Natural killer cell (primary cell): ENCODE data around the gene FNDC7. TPM values are rescaled to one million over a fixed set of nuclear protein-coding genes. Genes with fewer than 3 reads are reported as not detected.

Source experiments
- ATAC-seq, 3 donors: fragments of 150-1000 bp in 2 of 3; fragments of 200-7000 bp in 1 of 3; cut with Tn5 transposase; 1 replicate in 1 of 3; 2 replicates in 2 of 3; pipeline ENCODE4 v1.10.0; 2021; ENCODE audit warnings: mild to moderate bottlenecking in 2 of 3, moderate library complexity in 2 of 3
- DNase-seq, 2 donors: peaks; one replicate each; pipeline versions ENCODE4 v3.0.0 to v3.0.0-alpha.2; 2013 to 2021; ENCODE audit warnings: mixed read lengths in 1 of 2
- H3K27ac ChIP-seq: one replicate; pipeline ENCODE4 v1.5.1; 2013; ENCODE audit warnings: mild to moderate bottlenecking, low read length
- H3K27me3 ChIP-seq: one replicate; pipeline ENCODE4 v1.6.1; 2013; ENCODE audit warnings: low read length; ENCODE audit not compliant: control insufficient read depth, insufficient read depth
- H3K36me3 ChIP-seq: one replicate; pipeline ENCODE4 v1.6.1; 2013; ENCODE audit warnings: low read length; ENCODE audit not compliant: control insufficient read depth, insufficient read depth
- H3K4me1 ChIP-seq: one replicate; pipeline ENCODE4 v1.6.1; 2013; ENCODE audit warnings: low read length; ENCODE audit not compliant: control insufficient read depth, insufficient read depth
- H3K4me3 ChIP-seq: one replicate; pipeline ENCODE4 v1.5.1; 2013; ENCODE audit warnings: low read length
- H3K9me3 ChIP-seq: one replicate; pipeline ENCODE4 v1.6.1; 2013; ENCODE audit warnings: low read length; ENCODE audit not compliant: control insufficient read depth, insufficient read depth
- H3K27ac Mint-ChIP-seq, 2 donors: one replicate each; pipeline ENCODE4 v1.8.0; 2022; ENCODE audit warnings: mild to moderate bottlenecking in 2 of 2, mixed read lengths in 2 of 2, moderate library complexity in 1 of 2
- H3K27me3 Mint-ChIP-seq, 2 donors: one replicate each; pipeline ENCODE4 v1.8.0; 2022; ENCODE audit warnings: low read depth in 2 of 2, mixed read lengths in 2 of 2
- H3K36me3 Mint-ChIP-seq: one replicate; pipeline ENCODE4 v1.8.0; 2022; ENCODE audit warnings: mixed read lengths
- H3K4me1 Mint-ChIP-seq, 2 donors: one replicate each; pipeline ENCODE4 v1.8.0; 2022; ENCODE audit warnings: mixed read lengths in 2 of 2
- H3K4me3 Mint-ChIP-seq: one replicate; pipeline ENCODE4 v1.8.0; 2022; ENCODE audit warnings: mild to moderate bottlenecking, moderate library complexity, mixed read lengths
- H3K9me3 Mint-ChIP-seq, 2 donors: one replicate each; pipeline ENCODE4 v1.8.0; 2022; ENCODE audit warnings: mixed read lengths in 2 of 2
- CTCF ChIP-seq: fragments of 200-600 bp; IDR thresholded peaks from one replicate; pipeline ENCODE4 v1.8.0; 2022; ENCODE audit warnings: antibody characterized with exemption
- WGBS: methylation state at CpG from one replicate; pipeline ENCODE4 v1.1.7; 2013; ENCODE audit warnings: missing lambda C conversion rate; ENCODE audit not compliant: insufficient coverage; 5-methylcytosine and 5-hydroxymethylcytosine counted together
- intact Hi-C: fragments of 100-400 bp; cut with micrococcal nuclease; formaldehyde crosslinking; loops from one replicate; pipeline ENCODE4 v1.14.2; 2022
- total RNA-seq, 4 donors: library from RNA; stranded (reverse); fragments of 120-200 nt in 1 of 4; gene quantifications; one replicate each; pipeline versions ENCODE4 v1.2.3 to v1.2.4, GENCODE V29; 2013 to 2022

The FNDC7 gene
- total RNA-seq, 3 donors from 2014 or later (not counting 1 experiment from before 2014, with no cell fraction given) = 0.14 to 0.43 TPM; not detected in 1

GRCh38 chr1:108703939-108704338 is 8.8 kb upstream of the FNDC7 start:
- Histone ChIP-seq H3K4me3 (no peak overlapping the region), H3K9me3 (no peaks in the 10 kb centered on the region), H3K4me1 (peaks cover 20% of the 10 kb centered on the region), H3K27me3 (no peaks in the 10 kb centered on the region), H3K27ac (peak overlapping the region; percentile 58), H3K36me3 (peaks cover 30% of the 10 kb centered on the region)
- H3K9me3 Mint-ChIP-seq = no peaks in the 10 kb centered on the region
- H3K4me1 Mint-ChIP-seq = peaks cover 25 to 27% of the 10 kb centered on the region in 2 donors
- ATAC-seq (peak; percentile 53 to 66 (median 56)), DNase-seq (peak in 1 of 2 donors; percentile 77)
- intact Hi-C loops = no loop called here
- H3K4me3 Mint-ChIP-seq = peak overlapping the region; percentile 43
- H3K36me3 Mint-ChIP-seq = peaks cover 15% of the 10 kb centered on the region
- H3K27me3 Mint-ChIP-seq = no peaks in the 10 kb centered on the region
- WGBS = 77% methylated on average over 6 of the region's 6 CpGs
- peak overlapping the region; percentile 43 to 67 for H3K27ac Mint-ChIP-seq
- no peak for TF ChIP-seq CTCF

GRCh38 chr1:108704496-108704895 is 8.2 kb upstream of the FNDC7 start:
- H3K36me3 Mint-ChIP-seq = peaks cover 10% of the 10 kb centered on the region
- ATAC-seq (no peak), DNase-seq (no peak)
- Histone ChIP-seq H3K27ac (peak overlapping the region; percentile 58), H3K4me3 (no peak overlapping the region), H3K36me3 (peaks cover 25% of the 10 kb centered on the region), H3K4me1 (peaks cover 20% of the 10 kb centered on the region), H3K9me3 (no peaks in the 10 kb centered on the region), H3K27me3 (no peaks in the 10 kb centered on the region)
- WGBS = 90% methylated on average over 2 of the region's 2 CpGs
- no peak for TF ChIP-seq CTCF
- no peaks in the 10 kb centered on the region for H3K9me3 Mint-ChIP-seq
- no peak overlapping the region for H3K4me3 Mint-ChIP-seq
- H3K27ac Mint-ChIP-seq = peak overlapping the region; percentile 43 to 67
- intact Hi-C loops = no loop called here
- peaks cover 24 to 25% of the 10 kb centered on the region in 2 donors for H3K4me1 Mint-ChIP-seq
- H3K27me3 Mint-ChIP-seq = no peaks in the 10 kb centered on the region

- peaks cover 3% of the 10 kb centered on the region for H3K36me3 ChIP-seq
- Mint-ChIP-seq H3K27me3 (no peaks in the 10 kb centered on the region), H3K36me3 (no peaks in the 10 kb centered on the region), H3K9me3 (no peaks in the 10 kb centered on the region), H3K4me1 (peaks cover 17 to 25% of the 10 kb centered on the region in 2 donors), H3K4me3 (no peak overlapping the region), H3K27ac (no peak overlapping the region)
- no peak for TF ChIP-seq CTCF
- no peak overlapping the region for H3K27ac ChIP-seq
- 83% methylated on average over 2 of the region's 3 CpGs for WGBS
- peaks cover 20% of the 10 kb centered on the region for H3K4me1 ChIP-seq
- ATAC-seq (no peak), DNase-seq (no peak)
- H3K9me3 ChIP-seq = no peaks in the 10 kb centered on the region
- intact Hi-C loops = loop anchor here (5.0 kb wide), 1 partner anchor 194 kb away; no protein-coding TSS in a partner anchor
- no peaks in the 10 kb centered on the region for H3K27me3 ChIP-seq
- no peak overlapping the region for H3K4me3 ChIP-seq
Observed at GRCh38 chr1:108706643-108707042, 6.1 kb upstream of the FNDC7 start.
